ENCODE measurements around the gene TMEM181.

Gene TMEM181

GRCh38 chr6:158570681-158570962 is 10.7 kb downstream of the TMEM181 start:
- H3K27me3 Mint-ChIP-seq, result no peaks in the 10 kb centered on the region
- H3K36me3 Mint-ChIP-seq (ENCODE audit: insufficient read depth), result peaks cover 15% of the 10 kb centered on the region
- H3K27ac Mint-ChIP-seq (ENCODE audit: low read depth), result peak overlapping the region; percentile 56

GRCh38 chr6:158571826-158572652 is 12.1 kb downstream of the TMEM181 start:
- peaks cover 18% of the 10 kb centered on the region for H3K36me3 Mint-ChIP-seq (ENCODE audit: insufficient read depth)
- no peaks in the 10 kb centered on the region for H3K9me3 Mint-ChIP-seq
- ATAC-seq (replicated peaks; ENCODE audit: extremely low read depth, poor library complexity, severe bottlenecking) (peak; percentile 68), DNase-seq (ENCODE audit: low spot score in 2 of 2) (no peak)
- H3K27ac Mint-ChIP-seq (ENCODE audit: low read depth), result peak overlapping the region; percentile 93
- no peaks in the 10 kb centered on the region for H3K27me3 Mint-ChIP-seq
- H3K4me1 Mint-ChIP-seq, result peaks cover 79% of the 10 kb centered on the region
- peak overlapping the region; percentile 76 for H3K4me3 Mint-ChIP-seq

More at GRCh38 chr6:158570681-158570962, 10.7 kb downstream of the TMEM181 start:
- Mint-ChIP-seq H3K4me3 (no peak overlapping the region), H3K4me1 (peaks cover 79% of the 10 kb centered on the region), H3K9me3 (no peaks in the 10 kb centered on the region)
- DNase-seq (ENCODE audit: low spot score in 2 of 2), result no peak
- ATAC-seq (replicated peaks; ENCODE audit: extremely low read depth, poor library complexity, severe bottlenecking), result no peak

GRCh38 chr6:158572653-158573541 is 13.0 kb downstream of the TMEM181 start:
- no peaks in the 10 kb centered on the region for H3K27me3 Mint-ChIP-seq
- DNase-seq (ENCODE audit: low spot score in 2 of 2) (no peak), ATAC-seq (replicated peaks; ENCODE audit: extremely low read depth, poor library complexity, severe bottlenecking) (no peak)
- H3K27ac Mint-ChIP-seq (ENCODE audit: low read depth), result peak overlapping the region; percentile 93
- H3K9me3 Mint-ChIP-seq, result no peaks in the 10 kb centered on the region
- peaks cover 18% of the 10 kb centered on the region for H3K36me3 Mint-ChIP-seq (ENCODE audit: insufficient read depth)
- H3K4me1 Mint-ChIP-seq, result peaks cover 75% of the 10 kb centered on the region
- peak overlapping the region; percentile 76 for H3K4me3 Mint-ChIP-seq

GRCh38 chr6:158573542-158573931 is 13.6 kb downstream of the TMEM181 start:
- Mint-ChIP-seq H3K27me3 (no peaks in the 10 kb centered on the region), H3K36me3 (ENCODE audit: insufficient read depth) (peaks cover 17% of the 10 kb centered on the region), H3K4me1 (peaks cover 73% of the 10 kb centered on the region), H3K27ac (ENCODE audit: low read depth) (peak overlapping the region; percentile 93), H3K9me3 (no peaks in the 10 kb centered on the region), H3K4me3 (peak overlapping the region; percentile 49)
- DNase-seq (ENCODE audit: low spot score in 2 of 2), result no peak
- no peak for ATAC-seq (replicated peaks; ENCODE audit: extremely low read depth, poor library complexity, severe bottlenecking)

- Mint-ChIP-seq H3K4me1 (peaks cover 72% of the 10 kb centered on the region), H3K27me3 (no peaks in the 10 kb centered on the region), H3K4me3 (no peak overlapping the region), H3K36me3 (ENCODE audit: insufficient read depth) (peaks cover 19% of the 10 kb centered on the region), H3K9me3 (no peaks in the 10 kb centered on the region), H3K27ac (ENCODE audit: low read depth) (peak overlapping the region; percentile 93)
- DNase-seq (ENCODE audit: low spot score in 2 of 2), result no peak
- ATAC-seq (replicated peaks; ENCODE audit: extremely low read depth, poor library complexity, severe bottlenecking), result no peak
These were observed 14.9 kb downstream of the TMEM181 start for GRCh38 chr6:158574800-158575199.

GRCh38 chr6:158575550-158575949 is 15.7 kb downstream of the TMEM181 start:
- H3K9me3 Mint-ChIP-seq, result no peaks in the 10 kb centered on the region
- no peak for DNase-seq (ENCODE audit: low spot score in 2 of 2)
- peaks cover 72% of the 10 kb centered on the region for H3K4me1 Mint-ChIP-seq
- no peaks in the 10 kb centered on the region for H3K27me3 Mint-ChIP-seq
- H3K36me3 Mint-ChIP-seq (ENCODE audit: insufficient read depth), result peaks cover 22% of the 10 kb centered on the region
- ATAC-seq (replicated peaks; ENCODE audit: extremely low read depth, poor library complexity, severe bottlenecking), result no peak
- H3K27ac Mint-ChIP-seq (ENCODE audit: low read depth), result peak overlapping the region; percentile 29
- no peak overlapping the region for H3K4me3 Mint-ChIP-seq

GRCh38 chr6:158584236-158584651 is 24.4 kb downstream of the TMEM181 start:
- Mint-ChIP-seq H3K4me1 (peaks cover 23% of the 10 kb centered on the region), H3K4me3 (no peak overlapping the region), H3K9me3 (no peaks in the 10 kb centered on the region), H3K27me3 (no peaks in the 10 kb centered on the region), H3K36me3 (ENCODE audit: insufficient read depth) (peaks cover 71% of the 10 kb centered on the region), H3K27ac (ENCODE audit: low read depth) (peak overlapping the region; percentile 38)
- ATAC-seq (replicated peaks; ENCODE audit: extremely low read depth, poor library complexity, severe bottlenecking), result no peak
- no peak for DNase-seq (ENCODE audit: low spot score in 2 of 2)

- Mint-ChIP-seq H3K27ac (ENCODE audit: low read depth) (no peak overlapping the region), H3K27me3 (no peaks in the 10 kb centered on the region), H3K36me3 (ENCODE audit: insufficient read depth) (peaks cover 73% of the 10 kb centered on the region), H3K4me3 (no peak overlapping the region), H3K9me3 (no peaks in the 10 kb centered on the region), H3K4me1 (peaks cover 26% of the 10 kb centered on the region)
- DNase-seq (ENCODE audit: low spot score in 2 of 2) (no peak), ATAC-seq (replicated peaks; ENCODE audit: extremely low read depth, poor library complexity, severe bottlenecking) (no peak)
These were observed 26.8 kb downstream of the TMEM181 start for GRCh38 chr6:158586652-158587051.

- H3K9me3 Mint-ChIP-seq, result no peaks in the 10 kb centered on the region
- peaks cover 14% of the 10 kb centered on the region for H3K4me1 Mint-ChIP-seq
- H3K36me3 Mint-ChIP-seq (ENCODE audit: insufficient read depth), result peaks cover 73% of the 10 kb centered on the region
- H3K4me3 Mint-ChIP-seq, result no peak overlapping the region
- no peak overlapping the region for H3K27ac Mint-ChIP-seq (ENCODE audit: low read depth)
- ATAC-seq (replicated peaks; ENCODE audit: extremely low read depth, poor library complexity, severe bottlenecking), result no peak
- H3K27me3 Mint-ChIP-seq, result no peaks in the 10 kb centered on the region
- no peak for DNase-seq (ENCODE audit: low spot score in 2 of 2)
These were observed 29.5 kb downstream of the TMEM181 start for GRCh38 chr6:158589366-158589765.

- Mint-ChIP-seq H3K36me3 (ENCODE audit: insufficient read depth) (peaks cover 69% of the 10 kb centered on the region), H3K27ac (ENCODE audit: low read depth) (peak overlapping the region; percentile 26), H3K9me3 (no peaks in the 10 kb centered on the region), H3K4me3 (no peak overlapping the region), H3K27me3 (no peaks in the 10 kb centered on the region), H3K4me1 (peaks cover 13% of the 10 kb centered on the region)
- no peak for ATAC-seq (replicated peaks; ENCODE audit: extremely low read depth, poor library complexity, severe bottlenecking)
- no peak for DNase-seq (ENCODE audit: low spot score in 2 of 2)
These were observed 31.4 kb downstream of the TMEM181 start for GRCh38 chr6:158591134-158591809.

GRCh38 chr6:158591810-158592209 is 31.9 kb downstream of the TMEM181 start:
- H3K9me3 Mint-ChIP-seq, result no peaks in the 10 kb centered on the region
- H3K36me3 Mint-ChIP-seq (ENCODE audit: insufficient read depth), result peaks cover 72% of the 10 kb centered on the region
- ATAC-seq (replicated peaks; ENCODE audit: extremely low read depth, poor library complexity, severe bottlenecking) (no peak), DNase-seq (ENCODE audit: low spot score in 2 of 2) (no peak)
- H3K4me3 Mint-ChIP-seq, result no peak overlapping the region
- H3K27ac Mint-ChIP-seq (ENCODE audit: low read depth), result peak overlapping the region; percentile 26
- no peaks in the 10 kb centered on the region for H3K27me3 Mint-ChIP-seq
- H3K4me1 Mint-ChIP-seq, result peaks cover 13% of the 10 kb centered on the region

GRCh38 chr6:158593670-158594069 is 33.8 kb downstream of the TMEM181 start:
- peak overlapping the region; percentile 5 for H3K27ac Mint-ChIP-seq (ENCODE audit: low read depth)
- ATAC-seq (replicated peaks; ENCODE audit: extremely low read depth, poor library complexity, severe bottlenecking) (no peak), DNase-seq (ENCODE audit: low spot score in 2 of 2) (no peak)
- H3K4me1 Mint-ChIP-seq, result peaks cover 19% of the 10 kb centered on the region
- no peak overlapping the region for H3K4me3 Mint-ChIP-seq
- H3K27me3 Mint-ChIP-seq, result no peaks in the 10 kb centered on the region
- H3K36me3 Mint-ChIP-seq (ENCODE audit: insufficient read depth), result peaks cover 65% of the 10 kb centered on the region
- no peaks in the 10 kb centered on the region for H3K9me3 Mint-ChIP-seq

All from central memory CD8-positive, alpha-beta T cell (primary cell).